Measurements from ENCODE around the gene CENPV. TPM values are rescaled to one million over a fixed set of nuclear protein-coding genes. Genes with fewer than 3 reads are reported as not detected.

Gene CENPV
- total and polyA plus RNA-seq, 2 experiments from 2014 or later: 8.7 to 11.8 TPM

- Histone ChIP-seq H4K20me1 (ENCODE audit: insufficient read depth) (no peaks in the 10 kb centered on the region), H3K36me3 (ENCODE audit: low read depth) (no peaks in the 10 kb centered on the region), H3K4me1 (ENCODE audit: insufficient read depth) (no peaks in the 10 kb centered on the region), H3K9me3 (ENCODE audit: low read depth) (no peaks in the 10 kb centered on the region), H3K27ac (no peak overlapping the region), H3F3A (ENCODE audit: insufficient read depth) (no peaks in the 10 kb centered on the region), H3K79me2 (ENCODE audit: insufficient read depth) (no peaks in the 10 kb centered on the region), H3K9me2 (ENCODE audit: insufficient read depth) (no peaks in the 10 kb centered on the region), H3K4me2 (ENCODE audit: unreplicated experiment) (no peak overlapping the region), H3K9ac (no peak overlapping the region), H3K4me3 (no peak overlapping the region), H3K27me3 (replicated peaks; ENCODE audit: insufficient read depth) (no peaks in the 10 kb centered on the region), H2AFZ (no peak overlapping the region)
- 81 to 90% methylated on average over 4 of the region's 4 CpGs for WGBS, 2 experiments (ENCODE audit: low coverage in 1 of 2, low lambda C conversion rate in 2 of 2, missing lambda C conversion rate in 2 of 2)
- TF ChIP-seq EZH2phosphoT487 (IDR thresholded peaks at IDR 0.05; ENCODE audit: insufficient read depth, low read depth): no peak
- TF ChIP-seq EZH2 (IDR thresholded peaks at IDR 0.05; ENCODE audit: insufficient read depth, poor library complexity, severe bottlenecking): no peak
- DNase-seq: no peak
- in situ Hi-C loops (cut with MboI): no loop called here
These were observed 50.4 kb downstream of the CENPV start for GRCh38 chr17:16302856-16303255.

DNA sequence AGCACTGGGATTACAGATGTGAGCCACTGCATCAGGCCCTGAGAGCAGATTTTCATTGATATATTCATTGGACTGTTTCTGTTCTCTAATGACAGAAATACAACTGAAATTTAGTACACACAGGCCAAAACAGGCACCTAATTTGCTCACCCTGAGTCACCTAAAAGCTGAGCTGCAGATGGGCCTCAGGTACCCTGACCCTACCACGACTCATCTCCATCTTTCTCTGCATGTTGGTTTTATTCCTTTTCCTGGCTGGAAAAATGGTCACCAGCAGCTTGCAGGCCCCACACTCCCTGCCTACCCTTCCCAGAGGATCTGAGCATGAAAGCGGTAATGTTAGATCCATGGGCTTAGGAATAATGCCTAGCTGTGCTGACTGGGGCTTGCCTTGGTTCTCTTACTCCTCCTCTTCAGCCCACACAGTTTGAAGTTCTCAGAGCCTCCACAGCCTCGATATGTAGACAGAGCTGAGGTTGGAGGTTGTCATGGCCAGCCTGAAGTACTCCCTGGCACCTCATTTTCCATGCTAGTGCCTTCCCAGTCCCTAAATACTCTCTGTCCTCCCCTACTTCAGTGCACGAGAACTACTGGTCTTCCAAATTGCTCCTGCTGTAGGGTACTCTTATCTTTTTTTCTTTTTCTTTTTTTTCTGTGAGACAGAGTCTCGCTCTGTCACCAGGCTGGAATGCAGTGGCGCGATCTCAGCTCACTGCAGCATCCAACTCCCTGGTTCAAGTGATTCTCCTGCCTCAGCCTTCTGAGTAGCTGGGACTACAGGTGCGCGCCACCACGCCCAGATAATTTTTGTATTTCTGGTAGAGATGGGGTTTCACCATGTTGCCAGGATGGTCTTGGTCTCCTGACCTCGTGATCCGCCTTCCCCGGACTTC lies 51.1 kb downstream of the CENPV start:
- Histone ChIP-seq H3K9me2 (ENCODE audit: insufficient read depth) (no peaks in the 10 kb centered on the region), H3K4me2 (ENCODE audit: unreplicated experiment) (no peak overlapping the region), H3K79me2 (ENCODE audit: insufficient read depth) (no peaks in the 10 kb centered on the region), H3F3A (ENCODE audit: insufficient read depth) (no peaks in the 10 kb centered on the region), H3K4me1 (ENCODE audit: insufficient read depth) (no peaks in the 10 kb centered on the region), H3K4me3 (no peak overlapping the region), H3K9me3 (ENCODE audit: low read depth) (no peaks in the 10 kb centered on the region), H4K20me1 (ENCODE audit: insufficient read depth) (no peaks in the 10 kb centered on the region), H3K36me3 (ENCODE audit: low read depth) (no peaks in the 10 kb centered on the region), H3K9ac (no peak overlapping the region), H2AFZ (no peak overlapping the region), H3K27ac (no peak overlapping the region), H3K27me3 (replicated peaks; ENCODE audit: insufficient read depth) (no peaks in the 10 kb centered on the region)
- TF ChIP-seq EZH2 (IDR thresholded peaks at IDR 0.05; ENCODE audit: insufficient read depth, poor library complexity, severe bottlenecking): no peak
- no peak for TF ChIP-seq EZH2phosphoT487 (IDR thresholded peaks at IDR 0.05; ENCODE audit: insufficient read depth, low read depth)
- 95 to 97% methylated on average over 13 of the region's 13 CpGs for WGBS, 2 experiments (ENCODE audit: low coverage in 1 of 2, low lambda C conversion rate in 2 of 2, missing lambda C conversion rate in 2 of 2)
- DNase-seq: peak; percentile 5
- in situ Hi-C loops (cut with MboI): no loop called here

DNA sequence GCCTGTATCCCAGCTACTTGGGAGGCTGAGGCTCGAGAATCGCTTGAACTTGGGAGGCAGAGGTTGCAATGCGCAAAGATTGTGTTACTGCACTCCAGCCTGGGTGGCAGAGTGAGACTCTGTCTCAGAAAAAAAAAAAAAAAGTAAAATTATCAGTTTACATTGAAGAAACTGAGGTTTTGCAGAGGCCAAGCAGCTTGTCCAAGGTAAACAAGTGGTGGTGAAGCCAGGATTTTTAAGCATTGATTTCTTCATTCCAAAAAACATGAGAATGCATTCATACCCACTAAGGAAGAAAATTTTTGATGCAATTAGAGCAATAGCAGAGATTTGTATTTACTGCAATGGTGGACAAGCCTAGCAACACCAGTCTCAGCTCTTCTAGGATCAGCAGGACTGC lies 52.7 kb downstream of the CENPV start:
- H4K20me1 ChIP-seq (ENCODE audit: insufficient read depth): no peaks in the 10 kb centered on the region
- no peak for TF ChIP-seq EZH2 (IDR thresholded peaks at IDR 0.05; ENCODE audit: insufficient read depth, poor library complexity, severe bottlenecking)
- TF ChIP-seq EZH2phosphoT487 (IDR thresholded peaks at IDR 0.05; ENCODE audit: insufficient read depth, low read depth): no peak
- H3K79me2 ChIP-seq (ENCODE audit: insufficient read depth): no peaks in the 10 kb centered on the region
- no peaks in the 10 kb centered on the region for H3F3A ChIP-seq (ENCODE audit: insufficient read depth)
- no peaks in the 10 kb centered on the region for H3K9me2 ChIP-seq (ENCODE audit: insufficient read depth)
- no peak overlapping the region for H3K9ac ChIP-seq
- H3K27me3 ChIP-seq (replicated peaks; ENCODE audit: insufficient read depth): no peaks in the 10 kb centered on the region
- H3K9me3 ChIP-seq (ENCODE audit: low read depth): no peaks in the 10 kb centered on the region
- H3K4me2 ChIP-seq (ENCODE audit: unreplicated experiment): no peak overlapping the region
- in situ Hi-C loops (cut with MboI): no loop called here
- H3K27ac ChIP-seq: no peak overlapping the region
- 97 to 100% methylated on average over 3 of the region's 3 CpGs for WGBS, 2 experiments (ENCODE audit: low coverage in 1 of 2, low lambda C conversion rate in 2 of 2, missing lambda C conversion rate in 2 of 2)
- no peak overlapping the region for H3K4me3 ChIP-seq
- no peaks in the 10 kb centered on the region for H3K36me3 ChIP-seq (ENCODE audit: low read depth)
- no peak for DNase-seq
- no peaks in the 10 kb centered on the region for H3K4me1 ChIP-seq (ENCODE audit: insufficient read depth)
- no peak overlapping the region for H2AFZ ChIP-seq

GRCh38 chr17:16298140-16298662 lies 55.1 kb downstream of the CENPV start:
- WGBS, 2 experiments (ENCODE audit: low coverage in 1 of 2, low lambda C conversion rate in 2 of 2, missing lambda C conversion rate in 2 of 2): 82 to 86% methylated on average over 1 of the region's 1 CpG
- no peak for DNase-seq

More at GRCh38 chr17:16298140-16298662, 55.1 kb downstream of the CENPV start:
- H3K79me2 ChIP-seq (ENCODE audit: insufficient read depth): no peaks in the 10 kb centered on the region
- H3K4me3 ChIP-seq: no peak overlapping the region
- in situ Hi-C loops (cut with MboI): no loop called here
- no peak overlapping the region for H2AFZ ChIP-seq
- H4K20me1 ChIP-seq (ENCODE audit: insufficient read depth): no peaks in the 10 kb centered on the region
- H3K4me1 ChIP-seq (ENCODE audit: insufficient read depth): no peaks in the 10 kb centered on the region
- H3K9ac ChIP-seq: no peak overlapping the region
- H3F3A ChIP-seq (ENCODE audit: insufficient read depth): no peaks in the 10 kb centered on the region
- TF ChIP-seq EZH2 (IDR thresholded peaks at IDR 0.05; ENCODE audit: insufficient read depth, poor library complexity, severe bottlenecking): no peak
- no peak for TF ChIP-seq EZH2phosphoT487 (IDR thresholded peaks at IDR 0.05; ENCODE audit: insufficient read depth, low read depth)
- no peaks in the 10 kb centered on the region for H3K9me2 ChIP-seq (ENCODE audit: insufficient read depth)
- no peak overlapping the region for H3K4me2 ChIP-seq (ENCODE audit: unreplicated experiment)
- H3K27ac ChIP-seq: no peak overlapping the region
- H3K27me3 ChIP-seq (replicated peaks; ENCODE audit: insufficient read depth): no peaks in the 10 kb centered on the region
- no peaks in the 10 kb centered on the region for H3K9me3 ChIP-seq (ENCODE audit: low read depth)
- H3K36me3 ChIP-seq (ENCODE audit: low read depth): no peaks in the 10 kb centered on the region
